ENCODE data around the gene ALDH1L1. TPM values are rescaled to one million over a fixed set of nuclear protein-coding genes. Genes with fewer than 3 reads are reported as not detected.

Gene ALDH1L1
- total RNA-seq, 1 experiment from 2014 or later = 0.41 TPM

- H3K9me3 Mint-ChIP-seq (ENCODE audit: unreplicated experiment) = no peaks in the 10 kb centered on the region
- Histone ChIP-seq H3K9me3 (no peaks in the 10 kb centered on the region), H3K4me1 (no peaks in the 10 kb centered on the region), H3K36me3 (ENCODE audit: control insufficient read depth, insufficient read depth, low read length) (no peaks in the 10 kb centered on the region), H3K27me3 (replicated peaks; ENCODE audit: control insufficient read depth, insufficient read depth, low read length) (no peaks in the 10 kb centered on the region), H3K4me3 (ENCODE audit: low read depth, low read length) (no peak overlapping the region)
- ChIA-PET CTCF (interaction anchor here (0.6 kb wide), 1 partner anchor 88 kb away, joined by 4 read pairs; no protein-coding TSS in a partner anchor), POLR2A (no interaction called here)
- H3K4me1 Mint-ChIP-seq (ENCODE audit: low read depth, unreplicated experiment) = no peaks in the 10 kb centered on the region
- no TSS peak for BruUV-seq (replicated peaks)
- H3K27me3 Mint-ChIP-seq (ENCODE audit: insufficient read depth, unreplicated experiment) = peaks cover 4% of the 10 kb centered on the region
- H3K4me3 Mint-ChIP-seq (ENCODE audit: unreplicated experiment) = no peak overlapping the region
- TF ChIP-seq CTCF (IDR thresholded peaks at IDR 0.05; ENCODE audit: insufficient read depth in 1 of 2, low read depth in 1 of 2, low read length in 1 of 2, severe bottlenecking in 1 of 2, unreplicated experiment in 1 of 2) = no peak
- DNase-seq = no peak
- H3K27ac Mint-ChIP-seq (ENCODE audit: unreplicated experiment) = no peak overlapping the region
- H3K36me3 Mint-ChIP-seq (ENCODE audit: insufficient read depth, unreplicated experiment) = no peaks in the 10 kb centered on the region
- intact Hi-C loops (cut with micrococcal nuclease; ENCODE audit: unreplicated experiment) = no loop called here
Measured at GRCh38 chr3:126125341-126125740, 55.0 kb downstream of the ALDH1L1 start.

- no peak overlapping the region for H3K4me3 Mint-ChIP-seq (ENCODE audit: unreplicated experiment)
- Histone ChIP-seq H3K36me3 (ENCODE audit: control insufficient read depth, insufficient read depth, low read length) (no peaks in the 10 kb centered on the region), H3K4me1 (no peaks in the 10 kb centered on the region), H3K27me3 (replicated peaks; ENCODE audit: control insufficient read depth, insufficient read depth, low read length) (no peaks in the 10 kb centered on the region), H3K9me3 (no peaks in the 10 kb centered on the region), H3K4me3 (ENCODE audit: low read depth, low read length) (no peak overlapping the region)
- H3K27ac Mint-ChIP-seq (ENCODE audit: unreplicated experiment) = no peak overlapping the region
- H3K27me3 Mint-ChIP-seq (ENCODE audit: insufficient read depth, unreplicated experiment) = peaks cover 4% of the 10 kb centered on the region
- H3K36me3 Mint-ChIP-seq (ENCODE audit: insufficient read depth, unreplicated experiment) = no peaks in the 10 kb centered on the region
- intact Hi-C loops (cut with micrococcal nuclease; ENCODE audit: unreplicated experiment) = no loop called here
- H3K4me1 Mint-ChIP-seq (ENCODE audit: low read depth, unreplicated experiment) = no peaks in the 10 kb centered on the region
- ChIA-PET CTCF (interaction anchor here (0.6 kb wide), 1 partner anchor 88 kb away, joined by 4 read pairs; no protein-coding TSS in a partner anchor), POLR2A (no interaction called here)
- no peaks in the 10 kb centered on the region for H3K9me3 Mint-ChIP-seq (ENCODE audit: unreplicated experiment)
- DNase-seq = peak in 1 of 2 experiments; percentile 15
- BruUV-seq (replicated peaks) = no TSS peak
- TF ChIP-seq CTCF (IDR thresholded peaks at IDR 0.05; ENCODE audit: insufficient read depth in 1 of 2, low read depth in 1 of 2, low read length in 1 of 2, severe bottlenecking in 1 of 2, unreplicated experiment in 1 of 2) = no peak
Measured at GRCh38 chr3:126124896-126125295, 55.5 kb downstream of the ALDH1L1 start.

- Histone ChIP-seq H3K4me1 (peaks cover 2% of the 10 kb centered on the region; the same call in 1 of the 2 replicates), H3K36me3 (ENCODE audit: control insufficient read depth, insufficient read depth, low read length) (no peaks in the 10 kb centered on the region), H3K27me3 (replicated peaks; ENCODE audit: control insufficient read depth, insufficient read depth, low read length) (no peaks in the 10 kb centered on the region), H3K9me3 (no peaks in the 10 kb centered on the region), H3K4me3 (ENCODE audit: low read depth, low read length) (no peak overlapping the region)
- Mint-ChIP-seq H3K4me3 (ENCODE audit: unreplicated experiment) (no peak overlapping the region), H3K36me3 (ENCODE audit: insufficient read depth, unreplicated experiment) (no peaks in the 10 kb centered on the region), H3K27ac (ENCODE audit: unreplicated experiment) (no peak overlapping the region), H3K9me3 (ENCODE audit: unreplicated experiment) (peaks cover 1% of the 10 kb centered on the region), H3K4me1 (ENCODE audit: low read depth, unreplicated experiment) (peaks cover 3% of the 10 kb centered on the region), H3K27me3 (ENCODE audit: insufficient read depth, unreplicated experiment) (peaks cover 8% of the 10 kb centered on the region)
- ChIA-PET POLR2A (no interaction called here), CTCF (no interaction called here)
- no TSS peak for BruUV-seq (replicated peaks)
- intact Hi-C loops (cut with micrococcal nuclease; ENCODE audit: unreplicated experiment) = no loop called here
- no peak for TF ChIP-seq CTCF (IDR thresholded peaks at IDR 0.05; ENCODE audit: insufficient read depth in 1 of 2, low read depth in 1 of 2, low read length in 1 of 2, severe bottlenecking in 1 of 2, unreplicated experiment in 1 of 2)
- peak in 1 of 2 experiments; percentile 30 for DNase-seq
Measured at GRCh38 chr3:126124148-126124868, 56.1 kb downstream of the ALDH1L1 start.

Measured in Caco-2 (cell line).